ENCODE results near the gene SYCP2.

Gene SYCP2

GRCh38 chr20:59920944-59921343 is 12.5 kb downstream of the SYCP2 start:
- in situ Hi-C loops (cut with MboI; ENCODE audit: low pct_unique_long_range_greater_than_20kb, low sequenced_read_pairs, unreplicated experiment), result no loop called here
- no peak for TF ChIP-seq CTCF (IDR thresholded peaks at IDR 0.05; ENCODE audit: extremely low read depth, insufficient read depth, missing control alignments)
- no peak for DNase-seq (ENCODE audit: low spot score)

GRCh38 chr20:59912609-59913008 is 20.8 kb downstream of the SYCP2 start:
- DNase-seq (ENCODE audit: low spot score), result no peak
- in situ Hi-C loops (cut with MboI; ENCODE audit: low pct_unique_long_range_greater_than_20kb, low sequenced_read_pairs, unreplicated experiment), result no loop called here
- no peak for TF ChIP-seq CTCF (IDR thresholded peaks at IDR 0.05; ENCODE audit: extremely low read depth, insufficient read depth, missing control alignments)

GRCh38 chr20:59911041-59911440 is 22.4 kb downstream of the SYCP2 start:
- TF ChIP-seq CTCF (IDR thresholded peaks at IDR 0.05; ENCODE audit: extremely low read depth, insufficient read depth, missing control alignments), result no peak
- no peak for DNase-seq (ENCODE audit: low spot score)
- in situ Hi-C loops (cut with MboI; ENCODE audit: low pct_unique_long_range_greater_than_20kb, low sequenced_read_pairs, unreplicated experiment), result no loop called here

- in situ Hi-C loops (cut with MboI; ENCODE audit: low pct_unique_long_range_greater_than_20kb, low sequenced_read_pairs, unreplicated experiment), result no loop called here
- TF ChIP-seq CTCF (IDR thresholded peaks at IDR 0.05; ENCODE audit: extremely low read depth, insufficient read depth, missing control alignments), result no peak
These were observed 24.6 kb downstream of the SYCP2 start for GRCh38 chr20:59908855-59909254.

GRCh38 chr20:59903621-59904020 is 29.8 kb downstream of the SYCP2 start:
- TF ChIP-seq CTCF (IDR thresholded peaks at IDR 0.05; ENCODE audit: extremely low read depth, insufficient read depth, missing control alignments), result no peak
- in situ Hi-C loops (cut with MboI; ENCODE audit: low pct_unique_long_range_greater_than_20kb, low sequenced_read_pairs, unreplicated experiment), result no loop called here
- DNase-seq (ENCODE audit: low spot score), result no peak

More at GRCh38 chr20:59908855-59909254, 24.6 kb downstream of the SYCP2 start:
- DNase-seq (ENCODE audit: low spot score), result no peak

GRCh38 chr20:59902470-59902869 is 31.0 kb downstream of the SYCP2 start:
- no peak for DNase-seq (ENCODE audit: low spot score)
- TF ChIP-seq CTCF (IDR thresholded peaks at IDR 0.05; ENCODE audit: extremely low read depth, insufficient read depth, missing control alignments), result no peak
- in situ Hi-C loops (cut with MboI; ENCODE audit: low pct_unique_long_range_greater_than_20kb, low sequenced_read_pairs, unreplicated experiment), result no loop called here

- in situ Hi-C loops (cut with MboI; ENCODE audit: low pct_unique_long_range_greater_than_20kb, low sequenced_read_pairs, unreplicated experiment), result no loop called here
- DNase-seq (ENCODE audit: low spot score), result no peak
- TF ChIP-seq CTCF (IDR thresholded peaks at IDR 0.05; ENCODE audit: extremely low read depth, insufficient read depth, missing control alignments), result no peak
These were observed 37.5 kb downstream of the SYCP2 start for GRCh38 chr20:59895908-59896307.
